ENCODE measurements around the gene ZBTB44.
A peak's percentile ranks its signal among the peaks of the same experiment; 100 is the strongest.

ZBTB44 gene

GRCh38 chr11:130322126-130322525, 7.4 kb upstream of the ZBTB44 start:
- DNase-seq (ENCODE audit: low read depth): no peak
- no peak for TF ChIP-seq CTCF (conservative IDR thresholded peaks at IDR 0.05; ENCODE audit: low read depth, low read length)
- no peak overlapping the region for H3K4me3 ChIP-seq (ENCODE audit: low read depth, low read length)

GRCh38 chr11:130318031-130318673, 3.4 kb upstream of the ZBTB44 start:
- TF ChIP-seq CTCF (conservative IDR thresholded peaks at IDR 0.05; ENCODE audit: low read depth, low read length): no peak
- no peak overlapping the region for H3K4me3 ChIP-seq (ENCODE audit: low read depth, low read length)
- no peak for DNase-seq (ENCODE audit: low read depth)

- no peak for TF ChIP-seq CTCF (conservative IDR thresholded peaks at IDR 0.05; ENCODE audit: low read depth, low read length)
- peak; percentile 6 for DNase-seq (ENCODE audit: low read depth)
- H3K4me3 ChIP-seq (ENCODE audit: low read depth, low read length): peak overlapping the region; percentile 79
These were observed 745 bp upstream of the ZBTB44 start for GRCh38 chr11:130315354-130315970.

GRCh38 chr11:130314184-130314749, 450 bp downstream of the ZBTB44 start:
- TF ChIP-seq CTCF (conservative IDR thresholded peaks at IDR 0.05; ENCODE audit: low read depth, low read length): no peak
- H3K4me3 ChIP-seq (ENCODE audit: low read depth, low read length): peak overlapping the region; percentile 79
- DNase-seq (ENCODE audit: low read depth): peak; percentile 27

GRCh38 chr11:130313383-130314183, 1.1 kb downstream of the ZBTB44 start:
- peak; percentile 10 for DNase-seq (ENCODE audit: low read depth)
- no peak for TF ChIP-seq CTCF (conservative IDR thresholded peaks at IDR 0.05; ENCODE audit: low read depth, low read length)
- peak overlapping the region; percentile 79 for H3K4me3 ChIP-seq (ENCODE audit: low read depth, low read length)

GRCh38 chr11:130312046-130312445, 2.7 kb downstream of the ZBTB44 start:
- TF ChIP-seq CTCF (conservative IDR thresholded peaks at IDR 0.05; ENCODE audit: low read depth, low read length): no peak
- H3K4me3 ChIP-seq (ENCODE audit: low read depth, low read length): no peak overlapping the region
- DNase-seq (ENCODE audit: low read depth): no peak
